Esophagus muscularis mucosa (tissue), 4 donors: ENCODE measurements around the gene PDE8A. TPM values are rescaled to one million over a fixed set of nuclear protein-coding genes. Genes with fewer than 3 reads are reported as not detected.

ENCODE experiments used
- DNase-seq: peaks from one replicate; pipeline ENCODE4 v3.0.0-alpha.2; 2017; ENCODE audit errors: extremely low spot score
- H3K27ac ChIP-seq, 4 donors: fragments of 200-600 bp; sonication (generic); replicated peaks in 1 of 4; 1 replicate in 3 of 4; 2 replicates in 1 of 4; pipeline ENCODE4 v1.5.1; 2016 to 2019; ENCODE audit warnings: mild to moderate bottlenecking in 1 of 4
- H3K27me3 ChIP-seq, 4 donors: fragments of 200-600 bp; sonication (generic); one replicate each; pipeline versions ENCODE4 v1.5.1 to v1.6.0; 2016 to 2019
- H3K36me3 ChIP-seq, 4 donors: fragments of 200-600 bp; sonication (generic); one replicate each; pipeline ENCODE4 v1.5.1; 2016 to 2019
- H3K4me1 ChIP-seq, 4 donors: fragments of 200-600 bp; sonication (generic); one replicate each; pipeline ENCODE4 v1.5.1; 2016 to 2019
- H3K4me3 ChIP-seq, 4 donors: fragments of 200-600 bp; sonication (generic); 1 replicate in 2 of 4; 2 replicates in 2 of 4; pipeline ENCODE4 v1.5.1; 2016 to 2019; ENCODE audit warnings: mild to moderate bottlenecking in 4 of 4, moderate library complexity in 1 of 4
- H3K9me3 ChIP-seq, 4 donors: fragments of 200-600 bp; sonication (generic); 1 replicate in 3 of 4; 2 replicates in 1 of 4; pipeline ENCODE4 v1.5.1; 2016 to 2019
- CTCF ChIP-seq, 3 experiments: fragments of 200-600 bp in 2 of 3; fragments of 450-650 bp in 1 of 3; sonication (generic) in 2 of 3; IDR thresholded peaks; one replicate each; pipeline ENCODE4 v1.5.1; 2017 to 2019; ENCODE audit warnings: antibody characterized with exemption in 3 of 3, mild to moderate bottlenecking in 2 of 3, moderate library complexity in 1 of 3
- EP300 ChIP-seq: sonication (generic); formaldehyde crosslinking; IDR thresholded peaks from one replicate; pipeline ENCODE4 v1.6.1; 2017; ENCODE audit warnings: antibody characterized with exemption
- POLR2A ChIP-seq: fragments of 450-650 bp; IDR thresholded peaks from one replicate; pipeline ENCODE4 v1.6.1; 2017; ENCODE audit warnings: antibody characterized with exemption, moderate library complexity, mild to moderate bottlenecking, low read depth
- POLR2AphosphoS5 ChIP-seq, 2 donors: sonication (generic); formaldehyde crosslinking; IDR thresholded peaks; one replicate each; pipeline ENCODE4 v1.6.1; 2017; ENCODE audit warnings: antibody characterized with exemption in 2 of 2
- WGBS: methylation state at CpG from one replicate; pipeline ENCODE4 v1.1.5; 2018; 5-methylcytosine and 5-hydroxymethylcytosine counted together
- intact Hi-C: fragments of 100-400 bp; cut with DNase I; formaldehyde crosslinking; loops from one replicate; pipeline ENCODE4 v1.15.1; 2023
- total RNA-seq, 4 donors: library from RNA; depleted of rRNA; stranded (reverse); fragments of >200 nt; gene quantifications; one replicate each; pipeline versions ENCODE4 v1.1.0 to v1.2.1, GENCODE V29; 2016

The PDE8A gene
- total RNA-seq, 4 donors from 2014 or later = 31.6 to 36.1 (median 32.5) TPM

GRCh38 chr15:85149465-85150129 lies 167.9 kb downstream of the PDE8A start:
- Histone ChIP-seq H3K27ac (no peak overlapping the region), H3K36me3 (no peaks in the 10 kb centered on the region), H3K4me3 (no peak overlapping the region), H3K9me3 (no peaks in the 10 kb centered on the region), H3K27me3 (no peaks in the 10 kb centered on the region), H3K4me1 (no peaks in the 10 kb centered on the region)
- TF ChIP-seq CTCF (IDR thresholded peaks at IDR 0.05) (no peak), EP300 (no peak), POLR2A (no peak)
- WGBS = 92% methylated on average over 5 of the region's 5 CpGs
- intact Hi-C loops = no loop called here
- peak; percentile 19 for DNase-seq

- WGBS = 87% methylated on average over 2 of the region's 2 CpGs
- DNase-seq = no peak
- no peaks in the 10 kb centered on the region for H3K9me3 ChIP-seq
- no peak for TF ChIP-seq POLR2A
- TF ChIP-seq POLR2AphosphoS5 (IDR thresholded peaks at IDR 0.05) = no peak
- no peak for TF ChIP-seq EP300
- no peak for TF ChIP-seq CTCF (IDR thresholded peaks at IDR 0.05)
- no peaks in the 10 kb centered on the region for H3K36me3 ChIP-seq
- H3K27me3 ChIP-seq = no peaks in the 10 kb centered on the region
- intact Hi-C loops = no loop called here
- no peak overlapping the region for H3K27ac ChIP-seq
- H3K4me3 ChIP-seq = no peak overlapping the region
- no peaks in the 10 kb centered on the region for H3K4me1 ChIP-seq
Observed at GRCh38 chr15:85150130-85150480, 168.4 kb downstream of the PDE8A start.

GRCh38 chr15:85151145-85151544 lies 169.5 kb downstream of the PDE8A start:
- TF ChIP-seq POLR2AphosphoS5 (IDR thresholded peaks at IDR 0.05) = no peak
- no peak for TF ChIP-seq EP300
- TF ChIP-seq CTCF (IDR thresholded peaks at IDR 0.05) = no peak
- TF ChIP-seq POLR2A = no peak
- H3K4me3 ChIP-seq = no peak overlapping the region
- WGBS = 93% methylated on average over 6 of the region's 7 CpGs
- DNase-seq = no peak
- H3K4me1 ChIP-seq = no peaks in the 10 kb centered on the region
- H3K36me3 ChIP-seq = no peaks in the 10 kb centered on the region
- intact Hi-C loops = no loop called here
- no peak overlapping the region for H3K27ac ChIP-seq
- no peaks in the 10 kb centered on the region for H3K27me3 ChIP-seq
- H3K9me3 ChIP-seq = no peaks in the 10 kb centered on the region

GRCh38 chr15:85151861-85152260 lies 170.2 kb downstream of the PDE8A start:
- intact Hi-C loops = no loop called here
- Histone ChIP-seq H3K27ac (no peak overlapping the region), H3K9me3 (no peaks in the 10 kb centered on the region), H3K4me3 (no peak overlapping the region), H3K4me1 (no peaks in the 10 kb centered on the region), H3K36me3 (no peaks in the 10 kb centered on the region), H3K27me3 (no peaks in the 10 kb centered on the region)
- 89% methylated on average over 3 of the region's 3 CpGs for WGBS
- DNase-seq = no peak
- no peak for TF ChIP-seq EP300
- TF ChIP-seq CTCF (IDR thresholded peaks at IDR 0.05) = no peak
- no peak for TF ChIP-seq POLR2AphosphoS5 (IDR thresholded peaks at IDR 0.05)
- no peak for TF ChIP-seq POLR2A

- no peak overlapping the region for H3K27ac ChIP-seq
- H3K36me3 ChIP-seq = no peaks in the 10 kb centered on the region
- WGBS = 64% methylated on average over 2 of the region's 2 CpGs
- H3K4me1 ChIP-seq = no peaks in the 10 kb centered on the region
- DNase-seq = no peak
- no peak overlapping the region for H3K4me3 ChIP-seq
- H3K9me3 ChIP-seq = no peaks in the 10 kb centered on the region
- H3K27me3 ChIP-seq = no peaks in the 10 kb centered on the region
- TF ChIP-seq POLR2A = no peak
- TF ChIP-seq EP300 = no peak
- TF ChIP-seq CTCF (IDR thresholded peaks at IDR 0.05) = no peak
- no peak for TF ChIP-seq POLR2AphosphoS5 (IDR thresholded peaks at IDR 0.05)
- intact Hi-C loops = no loop called here
Observed at GRCh38 chr15:85154061-85154460, 172.4 kb downstream of the PDE8A start.
